ENCODE results near the gene ZNF385D.

Gene ZNF385D

DNA sequence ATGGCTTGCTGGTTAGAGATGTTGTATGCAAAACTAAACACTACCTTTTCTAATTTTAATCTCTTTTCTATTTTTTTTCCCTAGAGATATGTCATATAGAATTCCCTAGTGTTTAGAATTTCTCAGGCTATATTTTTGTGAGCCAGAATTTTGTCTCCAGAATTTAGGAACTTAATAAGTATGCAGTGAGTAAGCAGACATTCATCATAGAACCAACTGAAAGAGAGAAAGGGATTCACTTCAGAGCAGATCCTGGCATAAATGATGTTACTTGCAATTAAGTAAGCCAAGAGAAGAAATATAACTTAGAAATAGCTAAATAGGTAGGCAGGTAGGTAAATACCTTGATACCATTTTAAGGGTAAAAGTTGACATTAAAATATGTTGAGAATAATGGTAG is 288.9 kb downstream of the ZNF385D start:
- DNase-seq (ENCODE audit: low read depth in 1 of 2, low spot score in 1 of 2) = no peak

DNA sequence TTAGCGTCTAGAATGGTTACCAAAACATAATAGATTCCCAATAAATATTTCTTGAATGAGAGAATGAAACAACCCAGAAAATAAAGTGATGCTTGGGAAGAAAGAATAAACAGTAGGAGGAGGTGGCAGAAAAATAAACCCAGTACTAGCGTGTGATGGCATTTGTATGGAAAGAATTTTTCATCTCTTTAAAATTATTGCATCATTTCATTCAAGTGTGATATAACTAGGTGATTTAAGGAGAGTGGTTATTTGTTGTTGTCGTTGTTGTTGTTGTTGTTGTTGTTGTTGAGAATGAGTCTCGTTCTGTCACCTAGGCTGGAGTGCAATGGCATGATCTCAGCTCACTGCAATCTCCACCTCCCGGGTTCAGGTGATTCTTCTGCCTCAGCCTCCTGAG is 293.9 kb downstream of the ZNF385D start:
- no peak for DNase-seq (ENCODE audit: low read depth in 1 of 2, low spot score in 1 of 2)

DNA sequence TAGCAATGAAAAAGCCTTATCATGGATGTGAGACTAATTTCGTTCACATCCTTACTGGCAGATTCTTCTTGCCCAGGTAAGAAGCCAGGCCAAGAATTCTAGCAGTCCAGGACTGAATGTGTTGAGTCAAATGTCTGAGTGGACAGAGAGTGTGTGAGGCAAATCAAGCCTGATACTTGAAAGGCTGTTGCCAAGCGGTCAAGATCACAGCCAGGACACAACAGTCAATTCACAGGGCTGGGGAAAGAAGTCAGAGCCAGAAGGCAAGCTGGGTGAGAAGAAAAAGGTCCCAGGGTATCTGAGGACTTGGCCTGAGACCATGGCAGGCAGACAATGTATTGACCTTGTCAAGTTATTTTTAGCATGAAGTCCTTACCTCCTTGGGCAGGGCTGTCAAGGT is 301.3 kb downstream of the ZNF385D start:
- DNase-seq (ENCODE audit: low read depth in 1 of 2, low spot score in 1 of 2) = no peak

DNA sequence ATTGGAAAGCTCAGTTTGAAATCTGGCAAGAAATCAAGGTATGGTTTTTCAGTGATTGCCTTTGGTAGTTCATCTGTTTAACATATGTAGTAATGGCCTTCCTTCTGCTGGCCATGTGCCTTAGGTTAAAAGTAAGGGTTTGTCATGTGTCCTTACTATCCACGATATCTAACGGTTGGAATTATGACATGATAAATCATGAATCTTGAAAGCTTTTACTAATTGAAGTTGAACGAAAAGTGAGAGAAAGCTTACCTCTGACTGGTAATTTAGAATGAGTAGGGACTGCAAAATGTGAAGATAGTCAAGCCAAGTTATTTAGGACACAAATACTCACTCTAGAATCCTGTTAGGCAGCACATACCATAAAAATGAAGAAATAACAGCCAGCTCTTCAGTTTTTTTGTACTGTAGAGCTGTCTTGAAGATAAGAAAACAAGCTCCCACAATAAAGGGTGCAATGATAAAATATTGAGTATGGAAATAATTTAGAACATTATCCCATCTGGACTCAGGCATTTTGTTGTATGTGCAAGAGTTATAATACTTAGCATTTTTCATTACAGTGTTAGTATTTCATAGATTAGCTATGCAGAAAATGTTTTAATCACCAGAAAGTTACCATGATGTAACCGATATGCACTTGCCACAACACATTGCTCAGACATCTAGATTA is 303.4 kb downstream of the ZNF385D start:
- DNase-seq (ENCODE audit: low read depth in 1 of 2, low spot score in 1 of 2) = no peak

DNA sequence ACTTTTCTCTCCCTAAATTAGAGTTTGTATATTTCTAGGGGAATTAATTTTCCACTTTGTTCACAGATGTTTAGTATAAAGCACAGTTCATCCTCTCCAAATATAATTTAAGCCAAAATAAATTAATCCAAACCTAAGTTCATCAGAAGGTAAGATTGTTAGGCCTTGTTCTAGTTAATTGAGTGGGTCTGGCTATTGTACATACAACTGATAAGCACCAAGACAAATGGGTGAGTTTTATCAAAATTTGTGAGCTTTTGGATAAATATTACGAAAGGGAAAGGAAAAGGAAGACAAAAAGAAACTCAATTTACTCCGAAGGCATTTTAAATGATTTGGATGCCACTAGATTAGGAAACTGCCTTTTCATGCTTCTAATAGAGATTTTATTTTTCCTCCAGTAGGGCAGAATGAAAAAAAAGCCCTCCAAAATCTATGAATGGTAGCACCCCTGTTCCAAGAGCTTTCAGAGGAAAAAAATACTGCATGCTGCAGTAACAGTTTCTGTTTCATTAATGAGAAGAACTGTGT is 304.0 kb downstream of the ZNF385D start:
- no peak for DNase-seq (ENCODE audit: low read depth in 1 of 2, low spot score in 1 of 2)

DNA sequence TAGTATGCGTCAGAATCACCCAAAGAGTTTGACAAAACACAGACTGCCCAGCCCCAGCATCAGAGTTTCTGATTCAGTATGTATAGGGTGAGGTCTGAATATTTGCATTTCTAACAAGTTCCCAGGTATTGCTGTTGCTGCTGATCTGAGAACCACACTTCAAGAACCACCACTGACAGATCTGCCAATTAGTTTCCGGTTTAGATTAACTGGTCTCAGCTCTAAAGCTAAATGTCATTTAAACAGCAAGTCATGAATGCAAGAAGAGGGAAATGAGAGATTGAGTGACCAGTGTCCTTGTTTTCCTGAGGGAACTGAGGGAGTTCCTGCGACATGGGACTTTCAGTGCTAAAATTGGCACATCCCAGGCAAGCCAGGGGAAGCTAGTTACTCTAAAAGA is 305.0 kb downstream of the ZNF385D start:
- no peak for DNase-seq (ENCODE audit: low read depth in 1 of 2, low spot score in 1 of 2)

DNA sequence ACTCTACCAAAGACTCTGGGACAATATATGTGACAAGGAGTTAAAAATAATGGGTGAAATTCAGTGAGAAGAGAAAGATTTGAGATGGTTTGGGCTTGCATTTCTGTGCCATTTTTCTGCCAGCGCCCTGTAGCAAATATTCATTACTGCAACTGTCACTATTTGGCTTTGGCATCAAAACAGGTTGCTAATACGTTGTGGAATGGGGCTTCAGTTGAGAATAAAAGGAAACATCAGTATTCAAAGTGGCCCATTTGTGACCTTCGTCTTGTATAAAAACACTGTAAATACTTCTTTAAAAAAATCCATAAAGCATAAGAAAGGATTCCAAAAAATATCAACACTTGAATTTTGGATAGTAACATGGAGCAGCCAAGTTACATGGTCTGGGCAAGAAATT is 309.2 kb downstream of the ZNF385D start:
- no peak for DNase-seq (ENCODE audit: low read depth in 1 of 2, low spot score in 1 of 2)

DNA sequence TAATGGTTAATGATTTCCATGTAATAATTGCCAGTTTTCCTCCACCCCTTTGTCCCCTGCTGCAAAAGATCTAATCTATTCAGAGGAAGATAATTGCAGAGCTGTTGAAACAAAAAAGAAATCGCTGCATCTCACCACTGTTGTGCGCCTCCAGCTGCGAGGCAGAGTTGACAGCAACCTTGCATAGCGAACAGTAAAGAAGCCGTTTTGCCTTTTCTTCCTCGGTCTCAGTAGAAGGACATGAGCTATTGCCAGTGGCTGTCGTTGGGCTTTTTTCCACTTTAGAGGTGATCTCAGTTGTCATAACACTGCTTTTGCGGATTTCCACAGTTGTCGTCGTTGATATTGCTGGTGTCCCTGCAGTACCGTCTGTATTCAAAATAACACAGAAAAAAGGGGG is 314.2 kb downstream of the ZNF385D start:
- no peak for DNase-seq (ENCODE audit: low read depth in 1 of 2, low spot score in 1 of 2)

DNA sequence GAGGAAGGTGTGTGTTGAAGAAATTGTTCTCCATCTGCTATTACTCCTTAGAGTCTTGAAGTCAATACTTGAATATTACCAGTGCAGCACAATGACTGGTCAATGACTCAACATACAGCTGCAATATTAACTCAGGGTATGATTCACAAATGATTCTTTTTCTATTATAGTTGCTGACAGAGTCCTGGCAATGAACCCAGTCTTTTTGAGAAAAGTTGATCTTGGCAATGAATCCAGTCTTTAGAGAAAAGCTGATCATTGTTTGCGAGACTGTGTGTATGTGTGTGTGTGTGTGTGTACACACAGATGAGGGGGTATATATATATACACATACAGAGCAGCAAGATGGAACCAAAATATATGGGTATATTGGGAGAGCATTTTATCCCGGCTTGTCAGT is 315.1 kb downstream of the ZNF385D start:
- DNase-seq (ENCODE audit: low read depth in 1 of 2, low spot score in 1 of 2) = no peak

DNA sequence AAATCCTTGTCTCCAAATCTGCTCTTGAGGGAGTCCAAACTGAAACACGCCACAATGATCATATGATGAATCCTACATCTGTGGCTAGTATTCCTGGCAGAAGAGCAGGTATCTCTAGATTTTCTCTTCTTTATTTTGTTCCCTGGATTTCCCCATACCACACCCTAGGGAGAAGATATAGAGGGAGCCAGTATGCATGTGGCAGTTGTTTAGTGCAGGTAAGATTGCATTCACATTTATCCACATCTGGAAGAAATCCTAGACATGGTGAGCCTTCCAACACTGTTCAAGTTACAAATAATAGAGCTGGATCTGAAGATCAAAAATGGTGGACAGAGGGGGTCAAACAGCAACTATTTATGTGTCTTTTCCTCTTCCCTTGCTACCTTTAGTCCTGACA is 316.7 kb downstream of the ZNF385D start:
- DNase-seq (ENCODE audit: low read depth in 1 of 2, low spot score in 1 of 2) = no peak

DNA sequence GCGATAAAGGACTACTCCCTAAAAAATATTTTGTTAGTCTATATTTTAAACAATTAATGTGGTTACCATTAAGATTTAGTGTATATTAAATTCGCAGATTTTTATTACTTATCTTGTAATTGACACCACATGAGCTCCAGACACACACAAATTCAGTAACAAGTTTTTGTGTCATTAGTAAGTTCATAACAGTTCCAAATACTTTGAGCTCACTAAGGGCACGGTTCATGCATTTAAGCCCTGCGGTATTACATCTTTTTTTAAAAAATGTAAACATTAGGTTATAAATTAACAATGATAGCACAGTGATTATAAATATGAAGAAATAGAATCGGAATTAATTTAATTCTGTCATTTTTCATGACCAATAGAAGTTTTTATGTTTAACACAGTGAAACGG is 317.3 kb downstream of the ZNF385D start:
- no peak for DNase-seq (ENCODE audit: low read depth in 1 of 2, low spot score in 1 of 2)

DNA sequence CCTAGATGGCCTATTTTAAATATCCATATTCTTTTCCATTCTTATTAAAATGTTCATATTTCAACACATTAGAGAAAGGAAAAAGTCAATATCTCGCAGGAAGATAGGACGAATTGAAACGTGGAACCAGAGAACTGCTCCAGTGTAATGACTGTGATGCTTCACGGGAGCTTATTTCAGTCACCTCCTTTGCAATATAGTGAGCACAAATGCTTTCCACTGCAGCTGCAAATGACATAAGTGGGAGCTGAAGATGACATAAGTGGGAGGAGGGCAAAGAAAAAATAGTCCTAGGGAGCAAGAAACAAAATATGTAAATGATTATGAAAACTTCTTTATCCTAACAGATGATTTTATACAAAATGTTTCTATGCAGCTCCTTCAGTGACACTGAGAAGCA is 324.1 kb downstream of the ZNF385D start:
- no peak for DNase-seq (ENCODE audit: low read depth in 1 of 2, low spot score in 1 of 2)

DNA sequence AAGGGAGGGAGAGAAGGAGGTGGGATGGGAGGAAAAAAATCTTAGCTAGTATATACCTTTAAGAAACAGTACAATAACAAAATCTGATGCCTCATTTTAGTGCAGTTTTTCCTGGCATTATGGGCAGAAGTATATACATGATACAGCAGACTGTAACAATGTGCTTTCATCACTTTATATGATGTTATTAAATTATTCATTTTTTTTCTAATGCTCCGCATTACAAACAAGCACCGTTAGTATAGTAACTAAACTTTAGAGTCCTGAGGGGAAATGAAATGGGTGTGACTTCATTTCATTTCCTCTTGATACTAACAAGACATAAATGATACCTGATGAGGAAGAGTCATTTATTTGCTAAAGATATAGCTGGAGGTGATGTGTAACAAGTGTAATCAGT is 325.3 kb downstream of the ZNF385D start:
- DNase-seq (ENCODE audit: low read depth in 1 of 2, low spot score in 1 of 2) = no peak

DNA sequence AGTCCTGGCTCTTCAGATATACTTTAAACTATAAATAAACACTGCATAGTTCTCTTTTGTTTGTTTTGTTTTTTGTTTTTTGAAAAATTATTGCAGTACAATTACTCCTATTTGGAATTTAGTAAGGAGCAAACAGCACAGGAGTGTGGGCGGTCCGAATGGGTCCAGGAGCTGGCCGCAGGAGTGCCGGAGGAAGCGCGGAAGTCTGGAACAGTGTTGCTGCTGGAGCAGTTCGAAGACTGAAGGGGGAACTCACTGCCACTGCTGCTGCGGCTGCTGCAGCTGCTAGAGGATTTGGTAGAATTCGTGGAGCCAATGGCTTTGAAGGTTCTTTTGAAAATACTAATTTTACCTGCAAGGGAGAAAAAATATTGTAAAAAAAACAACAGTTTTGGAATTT is 329.9 kb downstream of the ZNF385D start:
- DNase-seq (ENCODE audit: low read depth in 1 of 2, low spot score in 1 of 2) = no peak

DNA sequence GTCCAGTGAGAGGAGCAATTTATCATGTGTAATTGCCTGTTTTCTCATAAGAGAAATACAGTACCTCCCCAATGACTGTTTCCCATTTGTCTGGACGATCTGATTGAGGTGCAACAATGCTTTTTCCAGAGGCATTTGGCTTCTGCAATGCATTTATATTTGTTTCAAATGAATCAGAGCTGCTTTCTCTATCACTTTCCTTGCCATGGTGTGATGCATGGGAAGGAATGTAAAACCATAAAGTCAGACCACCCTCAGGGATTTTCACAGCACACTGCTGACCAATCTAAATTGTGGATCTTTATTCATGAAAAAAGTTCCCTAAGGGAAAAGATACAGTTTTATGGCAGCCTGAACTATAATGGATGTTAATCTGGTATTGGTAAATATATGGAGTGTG is 333.0 kb downstream of the ZNF385D start:
- DNase-seq (ENCODE audit: low read depth in 1 of 2, low spot score in 1 of 2) = no peak

DNA sequence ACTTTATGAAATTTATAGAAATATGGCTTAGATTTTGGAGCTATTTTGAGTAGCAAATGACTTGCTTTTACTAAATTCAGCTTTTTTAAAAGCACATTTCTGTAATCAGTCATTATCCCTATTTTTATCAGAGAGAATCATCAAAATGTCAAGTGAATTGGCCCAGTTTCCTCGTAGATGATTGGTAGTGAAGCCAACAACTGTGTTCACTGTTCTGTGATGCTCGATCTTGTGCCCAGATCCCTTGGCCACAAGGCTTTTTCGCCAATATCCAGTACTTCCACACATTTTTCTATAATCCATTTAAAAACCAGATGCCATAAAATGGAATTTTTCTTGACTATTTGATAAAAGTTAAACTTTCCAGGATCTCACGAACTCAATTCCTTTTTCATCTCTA is 336.5 kb downstream of the ZNF385D start:
- DNase-seq (ENCODE audit: low read depth in 1 of 2, low spot score in 1 of 2) = no peak

DNA sequence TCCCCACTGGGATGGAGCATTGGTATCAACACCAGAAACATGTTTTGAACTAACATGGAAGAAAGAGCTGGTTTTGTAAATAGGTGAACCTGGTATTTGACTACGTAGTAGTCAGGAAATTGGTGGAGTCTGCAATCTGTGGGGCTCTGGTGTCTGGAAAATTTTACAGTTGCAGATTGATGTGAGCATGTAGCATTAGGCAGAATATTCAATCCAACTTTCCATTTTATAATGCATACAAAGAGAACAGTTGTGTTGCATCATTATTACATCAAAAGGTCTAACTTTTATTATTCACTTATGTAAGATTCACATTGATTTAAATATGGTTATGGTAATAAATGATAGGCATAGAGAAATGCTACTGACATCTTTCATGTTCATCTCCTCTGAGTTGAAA is 340.0 kb downstream of the ZNF385D start:
- DNase-seq (ENCODE audit: low read depth in 1 of 2, low spot score in 1 of 2) = no peak

DNA sequence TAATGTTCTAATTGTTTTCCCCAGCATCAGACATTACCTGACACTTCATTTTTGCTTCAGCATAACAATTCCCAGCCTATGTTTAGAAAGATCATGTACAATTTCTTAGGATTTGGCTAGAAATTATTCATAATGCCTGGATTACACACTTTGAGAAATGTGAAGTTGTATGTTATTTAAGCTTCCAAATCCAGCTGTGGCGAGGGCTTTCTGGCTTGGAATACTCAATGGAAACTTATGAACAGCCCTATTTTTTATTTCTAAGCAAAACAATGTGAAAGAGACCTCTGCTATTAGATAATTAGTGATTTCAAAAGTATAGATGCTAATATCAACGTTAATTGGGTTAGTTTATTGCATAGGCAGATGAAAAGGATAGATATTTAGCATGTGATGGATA is 341.6 kb downstream of the ZNF385D start:
- DNase-seq (ENCODE audit: low read depth in 1 of 2, low spot score in 1 of 2) = no peak

DNA sequence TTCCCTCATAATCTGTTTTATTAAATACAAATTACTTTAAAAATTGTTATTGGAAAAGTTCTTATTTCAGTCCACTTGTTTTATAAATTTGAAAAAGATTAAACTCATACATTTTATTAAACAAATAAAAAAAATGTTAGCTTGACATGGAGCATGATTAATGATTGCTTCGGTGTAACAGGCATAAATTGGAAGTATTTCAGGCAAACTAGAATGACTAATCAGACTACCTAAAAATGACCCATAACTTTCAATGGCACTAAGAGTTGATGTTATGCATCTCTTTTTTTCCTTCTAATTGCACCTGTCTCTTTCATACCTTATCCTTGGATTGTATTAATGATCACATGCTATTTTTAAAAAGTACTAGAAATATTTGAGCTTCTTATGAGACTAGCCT is 343.3 kb downstream of the ZNF385D start:
- DNase-seq (ENCODE audit: low read depth in 1 of 2, low spot score in 1 of 2) = no peak

DNA sequence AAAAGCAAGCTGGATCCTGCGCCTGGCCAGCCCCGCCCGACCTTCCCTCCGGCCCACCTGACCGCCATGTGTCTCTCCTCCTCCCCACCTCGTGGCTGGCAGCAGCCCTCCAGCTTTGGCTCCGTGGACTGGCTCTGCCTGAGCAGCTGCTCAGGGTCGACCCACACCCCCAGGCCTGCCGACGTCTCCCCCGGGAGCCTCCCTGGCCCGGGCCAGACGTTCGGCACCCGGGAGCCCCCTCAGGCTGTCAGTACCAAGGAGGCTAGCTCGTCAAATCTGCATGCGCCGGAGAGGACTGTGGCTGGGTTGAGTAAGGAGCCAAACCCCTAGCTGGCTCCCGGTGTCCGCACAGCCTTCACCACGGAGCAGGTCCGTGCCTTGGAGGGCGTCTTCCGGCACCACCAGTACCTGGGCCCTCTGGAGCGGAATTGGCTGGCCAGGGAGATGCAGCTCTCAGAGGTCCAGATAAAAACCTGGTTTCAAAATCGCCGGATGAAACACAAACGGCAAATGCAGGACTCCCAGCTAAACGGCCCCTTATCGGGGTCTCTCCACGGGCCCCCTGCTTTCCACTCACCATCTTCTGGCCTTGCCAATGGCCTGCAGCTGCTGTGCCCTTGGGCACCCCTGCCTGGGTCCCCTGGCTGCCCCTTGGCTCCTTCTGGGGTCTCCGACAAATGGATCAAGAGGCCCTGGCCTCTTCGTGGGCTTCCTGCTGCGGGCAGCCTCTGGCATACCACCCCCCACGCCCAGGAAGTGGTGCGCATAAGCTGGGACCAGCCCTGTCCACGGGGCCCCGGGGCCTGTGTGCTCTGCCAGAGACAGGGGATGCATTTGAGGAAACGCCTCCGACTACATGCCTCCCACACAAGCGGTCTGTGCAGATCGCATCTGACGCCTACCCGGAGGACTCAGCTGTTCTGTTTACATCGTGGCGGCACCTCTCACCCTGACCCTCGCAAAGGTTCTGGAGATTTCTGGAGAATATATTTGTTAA is 345.0 kb downstream of the ZNF385D start:
- DNase-seq (ENCODE audit: low read depth in 1 of 2, low spot score in 1 of 2) = no peak

DNA sequence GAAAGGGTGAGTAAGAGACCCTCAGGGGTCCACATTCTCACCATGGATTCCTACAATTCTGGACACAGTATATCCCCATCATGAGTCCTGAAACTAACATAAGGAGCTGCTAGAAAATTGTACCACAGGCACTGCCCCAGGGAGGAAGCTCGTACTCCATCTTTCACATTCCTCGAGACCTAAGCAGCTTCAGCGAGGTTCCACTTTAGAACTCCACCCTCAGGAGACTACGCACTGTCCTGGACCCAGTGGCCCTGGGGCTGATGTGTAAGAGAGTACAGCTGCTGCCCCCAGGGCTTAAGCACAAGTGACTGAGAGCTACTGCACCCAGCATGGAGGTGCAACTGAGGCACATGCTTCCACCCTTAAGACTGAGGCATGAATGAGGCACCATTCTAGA is 352.5 kb downstream of the ZNF385D start:
- no peak for DNase-seq (ENCODE audit: low read depth in 1 of 2, low spot score in 1 of 2)

DNA sequence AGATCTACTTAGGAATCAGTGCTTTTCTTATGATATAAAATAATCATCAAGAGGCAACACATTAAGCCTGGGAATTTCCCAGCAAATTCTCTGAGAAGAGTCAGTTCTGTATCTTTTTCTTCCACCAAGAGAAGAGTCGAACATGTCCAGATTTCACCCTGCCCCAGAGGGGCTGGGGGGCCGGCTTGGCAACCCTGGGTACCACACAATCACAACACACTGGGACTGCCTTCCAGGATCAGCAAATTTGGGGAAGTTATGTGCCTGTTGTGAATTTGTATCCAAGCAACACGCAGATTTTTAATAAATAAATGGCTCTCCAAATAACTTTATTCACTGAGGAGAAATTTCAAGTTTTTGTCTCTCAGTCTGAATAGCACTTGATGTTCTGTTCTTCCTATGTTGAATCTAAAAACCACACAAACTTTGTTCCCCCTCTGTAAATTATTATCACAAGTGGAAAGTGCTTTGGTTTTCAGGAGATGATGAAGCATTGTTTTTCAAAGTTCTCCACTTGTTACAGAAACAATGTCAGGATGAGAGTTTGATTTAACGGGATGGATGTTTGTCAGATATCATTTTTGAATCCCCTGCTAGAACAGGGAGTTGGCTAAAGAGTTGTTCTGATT is 357.2 kb downstream of the ZNF385D start:
- no peak for DNase-seq (ENCODE audit: low read depth in 1 of 2, low spot score in 1 of 2)

Data from activated CD4-positive, alpha-beta T cell treated with anti-CD3 and anti-CD28 coated beads, Interleukin-2, amount 50 U/mL, for 24 hours (primary cell).